Fibroblast of villous mesenchyme (primary cell): ENCODE results near the gene FOXRED2. TPM values are rescaled to one million over a fixed set of nuclear protein-coding genes. Genes with fewer than 3 reads are reported as not detected.
A peak's percentile ranks its signal among the peaks of the same experiment; 100 is the strongest.
"Not testable (repeated sequence)": the region's sequence is repeated elsewhere in the genome, so short reads cannot be mapped to it uniquely, and the experiment has no call there.

Source experiments
- DNase-seq: peaks from one replicate; pipeline ENCODE4 v3.0.0-alpha.2; 2010; ENCODE audit warnings: low read depth
- H3K4me3 ChIP-seq: 2 replicates; pipeline ENCODE4 v1.5.1; 2011; ENCODE audit warnings: low read depth, mild to moderate bottlenecking, low read length
- CTCF ChIP-seq: IDR thresholded peaks from 2 replicates; pipeline ENCODE4 v1.5.1; 2012; ENCODE audit warnings: low read depth, mild to moderate bottlenecking, low read length; ENCODE audit not compliant: insufficient read depth
- total RNA-seq: library from RNA; depleted of rRNA; stranded (reverse); fragments of >200 nt; gene quantifications from 2 replicates; pipeline ENCODE4 v1.2.3, GENCODE V29; 2012

FOXRED2 gene
- total RNA-seq, 1 donor, result 10.4 TPM

GRCh38 chr22:36536717-36537116 is 29.9 kb upstream of the FOXRED2 start:
- no peak overlapping the region for H3K4me3 ChIP-seq
- TF ChIP-seq CTCF, result no peak
- no peak for DNase-seq

GRCh38 chr22:36533320-36533719 is 26.5 kb upstream of the FOXRED2 start:
- not testable (repeated sequence) for H3K4me3 ChIP-seq, DNase-seq

- DNase-seq, result no peak
- H3K4me3 ChIP-seq, result no peak overlapping the region
- no peak for TF ChIP-seq CTCF
Observed at GRCh38 chr22:36532466-36532865, 25.6 kb upstream of the FOXRED2 start.

GRCh38 chr22:36528795-36529751 is 22.2 kb upstream of the FOXRED2 start, which contains the start of gene EIF3D:
TSS of gene EIF3D (minus strand) at chr22:36529166. CDS start at chr22:36526121, 3,045 bp downstream.
- no peak for TF ChIP-seq CTCF
- H3K4me3 ChIP-seq, result peak within 1 kb of the TSS; percentile 70

GRCh38 chr22:36528341-36528740 is 21.5 kb upstream of the FOXRED2 start:
- peak overlapping the region; percentile 70 for H3K4me3 ChIP-seq
- peak; percentile 30 for DNase-seq
- TF ChIP-seq CTCF, result no peak

More at GRCh38 chr22:36528795-36529751, 22.2 kb upstream of the FOXRED2 start, which contains the start of gene EIF3D:
- DNase-seq, result peak; percentile 99

- no peak for DNase-seq
- no peak for TF ChIP-seq CTCF
- no peak overlapping the region for H3K4me3 ChIP-seq
Observed at GRCh38 chr22:36522662-36523061, 15.8 kb upstream of the FOXRED2 start.

- DNase-seq, result no peak
- no peak overlapping the region for H3K4me3 ChIP-seq
- no peak for TF ChIP-seq CTCF
Observed at GRCh38 chr22:36520423-36520822, 13.6 kb upstream of the FOXRED2 start.

- not testable (repeated sequence) for DNase-seq, H3K4me3 ChIP-seq
Observed at GRCh38 chr22:36519906-36520305, 13.1 kb upstream of the FOXRED2 start.
